ENCODE results near the gene PSKH1.

Gene PSKH1

GRCh38 chr16:67872631-67873434 lies 20.2 kb upstream of the PSKH1 start, which contains the start of gene EDC4 (continued):
- TF ChIP-seq ZNF513 (tag by site-specific recombination; IDR thresholded peaks at IDR 0.05) (peak; percentile 47; the same call in 1 of the 2 replicates), ZNF624 (tag by site-specific recombination; IDR thresholded peaks at IDR 0.05) (no peak), SP2 (tag by site-specific recombination; IDR thresholded peaks at IDR 0.05) (peak; percentile 70), ZNF600 (tag by site-specific recombination; IDR thresholded peaks at IDR 0.05) (no peak), ZSCAN16 (tag by site-specific recombination; IDR thresholded peaks at IDR 0.05) (0 out of 2 replicates have a peak, but pooled peaks have one; percentile 42), ZNF621 (tag by site-specific recombination; IDR thresholded peaks at IDR 0.05) (no peak), ZBTB26 (tag by site-specific recombination; optimal IDR thresholded peaks at IDR 0.05) (peak; percentile 65), ZNF169 (tag by site-specific recombination; IDR thresholded peaks at IDR 0.05) (no peak), ZNF792 (tag by site-specific recombination; IDR thresholded peaks at IDR 0.05) (no peak), ZNF670 (tag by site-specific recombination; IDR thresholded peaks at IDR 0.05; ENCODE audit: low read depth) (no peak), GFI1B (tag by site-specific recombination; IDR thresholded peaks at IDR 0.05) (peak; percentile 55; the same call in 1 of the 2 replicates), ZNF211 (tag by site-specific recombination; IDR thresholded peaks at IDR 0.05; ENCODE audit: low read depth) (no peak), RBAK (tag by site-specific recombination; IDR thresholded peaks at IDR 0.05) (no peak), ZNF596 (tag by site-specific recombination; IDR thresholded peaks at IDR 0.05) (0 out of 2 replicates have a peak, but pooled peaks have one; percentile 15), ZSCAN30 (tag by site-specific recombination; IDR thresholded peaks at IDR 0.05) (peak; percentile 92), ZNF776 (tag by site-specific recombination; IDR thresholded peaks at IDR 0.05; ENCODE audit: borderline replicate concordance) (no peak), ZNF335 (tag by site-specific recombination; conservative IDR thresholded peaks at IDR 0.05) (peak; percentile 90), OSR2 (tag by site-specific recombination; IDR thresholded peaks at IDR 0.05) (0 out of 2 replicates have a peak, but pooled peaks have one; percentile 18), TCF7L2 (IDR thresholded peaks at IDR 0.05; ENCODE audit: borderline replicate concordance, low read depth, low read length) (no peak)
- TF ChIP-seq, protein P1, sequence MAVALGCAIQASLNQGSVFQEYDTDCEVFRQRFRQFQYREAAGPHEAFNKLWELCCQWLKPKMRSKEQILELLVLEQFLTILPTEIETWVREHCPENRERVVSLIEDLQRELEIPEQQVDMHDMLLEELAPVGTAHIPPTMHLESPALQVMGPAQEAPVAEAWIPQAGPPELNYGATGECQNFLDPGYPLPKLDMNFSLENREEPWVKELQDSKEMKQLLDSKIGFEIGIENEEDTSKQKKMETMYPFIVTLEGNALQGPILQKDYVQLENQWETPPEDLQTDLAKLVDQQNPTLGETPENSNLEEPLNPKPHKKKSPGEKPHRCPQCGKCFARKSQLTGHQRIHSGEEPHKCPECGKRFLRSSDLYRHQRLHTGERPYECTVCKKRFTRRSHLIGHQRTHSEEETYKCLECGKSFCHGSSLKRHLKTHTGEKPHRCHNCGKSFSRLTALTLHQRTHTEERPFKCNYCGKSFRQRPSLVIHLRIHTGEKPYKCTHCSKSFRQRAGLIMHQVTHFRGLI (tag by site-specific recombination; IDR thresholded peaks at IDR 0.05) = peak; percentile 52
- TF ChIP-seq, protein P2, sequence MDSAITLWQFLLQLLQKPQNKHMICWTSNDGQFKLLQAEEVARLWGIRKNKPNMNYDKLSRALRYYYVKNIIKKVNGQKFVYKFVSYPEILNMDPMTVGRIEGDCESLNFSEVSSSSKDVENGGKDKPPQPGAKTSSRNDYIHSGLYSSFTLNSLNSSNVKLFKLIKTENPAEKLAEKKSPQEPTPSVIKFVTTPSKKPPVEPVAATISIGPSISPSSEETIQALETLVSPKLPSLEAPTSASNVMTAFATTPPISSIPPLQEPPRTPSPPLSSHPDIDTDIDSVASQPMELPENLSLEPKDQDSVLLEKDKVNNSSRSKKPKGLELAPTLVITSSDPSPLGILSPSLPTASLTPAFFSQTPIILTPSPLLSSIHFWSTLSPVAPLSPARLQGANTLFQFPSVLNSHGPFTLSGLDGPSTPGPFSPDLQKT (IDR thresholded peaks at IDR 0.05; ENCODE audit: borderline replicate concordance, low read depth, low read length) = no peak
- TF ChIP-seq, protein P3, sequence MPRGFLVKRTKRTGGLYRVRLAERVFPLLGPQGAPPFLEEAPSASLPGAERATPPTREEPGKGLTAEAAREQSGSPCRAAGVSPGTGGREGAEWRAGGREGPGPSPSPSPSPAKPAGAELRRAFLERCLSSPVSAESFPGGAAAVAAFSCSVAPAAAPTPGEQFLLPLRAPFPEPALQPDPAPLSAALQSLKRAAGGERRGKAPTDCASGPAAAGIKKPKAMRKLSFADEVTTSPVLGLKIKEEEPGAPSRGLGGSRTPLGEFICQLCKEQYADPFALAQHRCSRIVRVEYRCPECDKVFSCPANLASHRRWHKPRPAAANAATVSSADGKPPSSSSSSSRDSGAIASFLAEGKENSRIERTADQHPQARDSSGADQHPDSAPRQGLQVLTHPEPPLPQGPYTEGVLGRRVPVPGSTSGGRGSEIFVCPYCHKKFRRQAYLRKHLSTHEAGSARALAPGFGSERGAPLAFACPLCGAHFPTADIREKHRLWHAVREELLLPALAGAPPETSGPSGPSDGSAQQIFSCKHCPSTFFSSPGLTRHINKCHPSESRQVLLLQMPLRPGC (tag by site-specific recombination; IDR thresholded peaks at IDR 0.05) = peak; percentile 73
- TF ChIP-seq, protein P4, sequence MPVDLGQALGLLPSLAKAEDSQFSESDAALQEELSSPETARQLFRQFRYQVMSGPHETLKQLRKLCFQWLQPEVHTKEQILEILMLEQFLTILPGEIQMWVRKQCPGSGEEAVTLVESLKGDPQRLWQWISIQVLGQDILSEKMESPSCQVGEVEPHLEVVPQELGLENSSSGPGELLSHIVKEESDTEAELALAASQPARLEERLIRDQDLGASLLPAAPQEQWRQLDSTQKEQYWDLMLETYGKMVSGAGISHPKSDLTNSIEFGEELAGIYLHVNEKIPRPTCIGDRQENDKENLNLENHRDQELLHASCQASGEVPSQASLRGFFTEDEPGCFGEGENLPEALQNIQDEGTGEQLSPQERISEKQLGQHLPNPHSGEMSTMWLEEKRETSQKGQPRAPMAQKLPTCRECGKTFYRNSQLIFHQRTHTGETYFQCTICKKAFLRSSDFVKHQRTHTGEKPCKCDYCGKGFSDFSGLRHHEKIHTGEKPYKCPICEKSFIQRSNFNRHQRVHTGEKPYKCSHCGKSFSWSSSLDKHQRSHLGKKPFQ (tag by site-specific recombination; IDR thresholded peaks at IDR 0.05) = no peak
- TF ChIP-seq, protein P5, sequence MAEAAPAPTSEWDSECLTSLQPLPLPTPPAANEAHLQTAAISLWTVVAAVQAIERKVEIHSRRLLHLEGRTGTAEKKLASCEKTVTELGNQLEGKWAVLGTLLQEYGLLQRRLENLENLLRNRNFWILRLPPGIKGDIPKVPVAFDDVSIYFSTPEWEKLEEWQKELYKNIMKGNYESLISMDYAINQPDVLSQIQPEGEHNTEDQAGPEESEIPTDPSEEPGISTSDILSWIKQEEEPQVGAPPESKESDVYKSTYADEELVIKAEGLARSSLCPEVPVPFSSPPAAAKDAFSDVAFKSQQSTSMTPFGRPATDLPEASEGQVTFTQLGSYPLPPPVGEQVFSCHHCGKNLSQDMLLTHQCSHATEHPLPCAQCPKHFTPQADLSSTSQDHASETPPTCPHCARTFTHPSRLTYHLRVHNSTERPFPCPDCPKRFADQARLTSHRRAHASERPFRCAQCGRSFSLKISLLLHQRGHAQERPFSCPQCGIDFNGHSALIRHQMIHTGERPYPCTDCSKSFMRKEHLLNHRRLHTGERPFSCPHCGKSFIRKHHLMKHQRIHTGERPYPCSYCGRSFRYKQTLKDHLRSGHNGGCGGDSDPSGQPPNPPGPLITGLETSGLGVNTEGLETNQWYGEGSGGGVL (tag by site-specific recombination; IDR thresholded peaks at IDR 0.05) = peak; percentile 64
